GM18508 (cell line): ENCODE data around the gene SYNRG.

Experiments used
- ATAC-seq: cut with Tn5 transposase; IDR thresholded peaks from one replicate; pipeline ENCODE4 v1.9.1; 2021; ENCODE audit warnings: moderate number of reproducible peaks; ENCODE audit not compliant: insufficient read depth, unreplicated experiment

Gene SYNRG

DNA sequence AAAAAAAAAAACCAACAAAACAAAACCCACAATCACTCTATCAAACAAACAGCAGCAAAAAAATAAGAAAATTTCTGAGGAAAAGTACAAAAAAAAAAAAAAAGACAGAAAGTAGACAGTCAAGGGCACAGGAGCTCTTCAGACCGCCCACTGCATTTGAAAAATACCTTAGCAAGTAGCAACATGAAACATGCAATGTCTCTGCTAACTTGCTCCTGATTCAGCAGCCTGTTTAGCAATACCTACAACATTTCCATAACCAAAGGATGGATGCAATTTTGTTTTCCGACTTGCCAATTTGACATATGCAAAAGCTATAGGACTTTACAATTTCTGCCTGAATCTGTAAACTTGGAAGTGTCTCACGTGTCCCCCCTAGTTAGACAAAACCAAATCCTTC, 57.4 kb downstream of the SYNRG start:
- ATAC-seq: no peak

DNA sequence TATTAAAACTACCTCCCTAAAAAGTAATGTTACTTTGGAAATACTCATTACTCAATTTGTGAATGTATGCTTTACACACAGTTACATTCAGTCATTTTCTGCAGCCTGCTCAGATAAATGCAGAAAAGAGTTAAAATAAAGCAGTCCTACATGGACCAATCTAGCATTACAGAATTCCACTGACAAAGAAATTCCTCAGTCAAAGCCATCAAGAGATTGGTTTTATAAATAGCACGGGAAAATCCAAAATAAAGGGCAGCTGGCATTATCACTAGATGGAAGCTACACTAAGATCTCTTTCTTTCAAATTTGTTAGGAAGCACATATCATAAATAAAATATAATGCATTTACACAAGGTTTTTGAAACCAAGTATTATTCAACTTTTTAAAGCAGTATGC, 61.2 kb downstream of the SYNRG start:
- ATAC-seq: no peak

DNA sequence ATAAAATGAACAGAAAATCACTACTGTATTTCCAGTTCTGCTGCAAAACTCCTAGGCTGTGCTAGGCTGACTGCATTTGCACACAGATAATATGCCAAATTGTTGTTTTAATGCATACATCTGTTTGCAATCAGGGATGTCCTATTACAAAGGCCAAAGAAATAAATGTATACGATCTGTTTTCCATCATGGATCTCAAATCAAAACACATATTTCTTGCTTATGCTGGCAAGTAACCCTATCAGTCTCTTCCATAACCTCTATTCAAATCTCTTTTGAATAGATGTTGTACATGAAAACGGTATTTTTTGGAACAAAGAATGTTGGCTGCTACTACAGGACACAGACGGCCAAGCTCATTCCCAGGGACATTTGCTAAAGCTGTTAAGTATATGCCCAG, 62.9 kb downstream of the SYNRG start:
- no peak for ATAC-seq

DNA sequence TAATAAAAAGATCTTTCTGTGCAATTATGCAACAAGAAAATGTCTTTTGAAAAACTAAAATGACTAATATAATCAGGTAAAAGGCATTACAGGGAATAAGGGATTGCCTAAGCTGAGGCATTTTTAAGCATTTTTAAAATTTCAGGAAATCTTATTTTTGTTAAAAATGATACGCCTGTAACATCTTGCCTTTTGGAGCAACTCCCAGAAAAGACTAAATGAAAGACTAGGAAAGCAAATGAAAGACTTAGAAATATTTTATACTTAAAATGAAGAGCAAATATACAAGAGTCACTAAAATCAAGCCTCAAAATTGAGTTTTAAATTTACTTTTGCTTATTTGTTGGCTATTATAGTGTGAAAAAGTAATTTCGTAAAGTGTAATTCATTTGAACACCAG, 63.7 kb downstream of the SYNRG start:
- no peak for ATAC-seq

DNA sequence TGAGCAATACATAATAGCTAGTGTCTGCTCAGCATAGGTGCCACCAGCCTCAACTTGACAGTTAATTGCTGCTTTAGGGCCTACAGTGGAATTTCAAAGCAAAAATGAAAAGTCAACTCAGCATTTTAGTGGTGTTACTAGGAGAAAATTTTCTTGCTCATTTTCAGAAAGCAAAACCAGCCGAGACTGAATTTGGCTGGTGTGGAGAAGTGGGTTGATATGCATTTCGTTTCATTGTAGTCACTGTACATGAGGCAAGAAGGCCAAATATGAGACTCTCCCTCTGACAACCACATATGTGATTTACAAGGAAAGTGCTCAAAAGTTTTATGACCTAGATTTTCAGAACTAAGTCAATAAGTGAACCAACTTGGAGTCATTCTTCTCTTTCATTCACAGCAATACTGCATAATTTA, 65.6 kb downstream of the SYNRG start:
- no peak for ATAC-seq

DNA sequence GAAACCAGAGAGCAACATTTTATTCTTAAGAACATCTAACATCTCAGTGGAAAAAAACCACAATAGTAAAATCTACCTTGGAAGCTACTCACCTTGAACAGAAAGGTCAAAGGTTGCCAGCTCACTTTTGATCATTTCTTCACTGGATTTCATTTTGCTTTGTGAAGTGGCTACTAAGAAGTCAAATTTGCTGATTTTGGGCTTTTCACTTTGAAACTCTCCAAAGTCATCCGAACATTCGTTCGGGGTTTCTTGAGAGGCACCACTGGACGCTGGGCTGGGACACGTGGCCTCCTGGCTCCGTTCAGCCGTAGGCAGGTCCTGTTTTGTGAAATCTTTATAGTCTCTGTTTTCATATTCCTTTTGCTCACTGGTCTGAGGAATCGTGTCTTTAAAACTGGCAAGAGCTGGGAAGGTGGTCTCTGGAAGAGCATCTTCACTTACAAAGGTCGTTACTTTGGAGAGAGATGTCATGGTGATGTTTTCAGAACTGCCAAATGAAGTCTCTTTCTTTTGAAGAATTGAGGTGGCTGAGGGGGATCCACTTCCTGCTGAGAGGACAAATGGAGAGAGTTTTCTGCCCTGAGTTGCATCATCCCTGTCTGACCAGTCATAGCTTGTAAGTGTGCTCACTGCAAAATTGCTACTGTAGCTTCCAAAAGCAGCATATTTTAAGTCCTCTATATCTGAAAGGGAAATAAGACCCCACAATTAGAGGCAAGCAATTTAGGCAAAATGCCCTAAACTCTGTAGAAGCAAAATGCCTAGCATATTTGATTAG, 67.1 kb downstream of the SYNRG start:
- ATAC-seq: no peak

DNA sequence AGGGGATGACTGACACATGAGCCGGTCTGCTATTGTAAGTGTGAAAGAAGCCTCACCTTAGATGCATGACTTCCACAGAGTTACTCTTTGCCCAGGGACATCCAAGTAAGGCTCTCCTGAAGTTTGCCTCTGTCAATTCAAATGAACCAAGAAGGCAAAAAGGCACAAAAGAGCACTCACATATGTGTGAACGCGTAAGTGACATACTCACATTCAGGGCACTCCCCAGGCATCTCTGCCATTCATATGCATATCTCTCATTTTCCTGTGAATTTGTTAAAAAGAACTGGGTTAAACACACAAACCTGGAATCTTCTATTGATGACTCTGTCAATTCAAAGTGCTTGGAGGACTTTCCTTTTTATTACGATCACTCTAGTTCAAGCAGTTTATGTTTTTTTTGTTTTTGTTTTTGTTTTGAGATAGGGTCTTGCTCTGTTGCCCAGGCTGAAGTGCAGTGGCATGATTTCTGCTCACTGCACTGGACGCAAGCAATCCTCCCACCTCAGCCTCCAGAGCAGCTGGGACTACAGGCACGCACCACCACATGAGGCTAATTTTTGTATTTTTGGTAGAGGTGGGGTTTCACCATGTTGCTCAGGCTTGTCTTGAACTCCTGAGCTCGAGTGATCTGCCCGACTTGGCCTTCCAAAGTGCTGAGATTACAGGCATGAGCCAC, 70.1 kb downstream of the SYNRG start:
- no peak for ATAC-seq

DNA sequence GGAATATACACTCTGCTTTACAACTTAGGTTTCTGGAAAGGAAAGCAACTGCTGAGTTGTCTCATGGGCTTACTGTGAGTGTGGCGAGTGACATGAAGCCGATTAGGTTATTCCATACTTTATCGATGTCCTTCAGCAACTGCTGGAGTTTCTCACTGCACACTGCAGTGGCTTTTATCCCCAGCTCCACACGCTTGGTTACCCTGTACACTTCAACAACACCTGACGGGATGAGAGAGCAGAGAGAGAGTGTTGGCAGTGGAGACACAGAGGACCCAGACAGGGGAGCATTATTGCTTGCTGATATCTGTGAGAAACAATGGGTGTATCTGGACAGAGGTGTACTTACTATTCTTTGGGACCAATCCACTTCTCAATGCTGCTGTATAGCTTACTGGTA, 73.3 kb downstream of the SYNRG start:
- no peak for ATAC-seq

DNA sequence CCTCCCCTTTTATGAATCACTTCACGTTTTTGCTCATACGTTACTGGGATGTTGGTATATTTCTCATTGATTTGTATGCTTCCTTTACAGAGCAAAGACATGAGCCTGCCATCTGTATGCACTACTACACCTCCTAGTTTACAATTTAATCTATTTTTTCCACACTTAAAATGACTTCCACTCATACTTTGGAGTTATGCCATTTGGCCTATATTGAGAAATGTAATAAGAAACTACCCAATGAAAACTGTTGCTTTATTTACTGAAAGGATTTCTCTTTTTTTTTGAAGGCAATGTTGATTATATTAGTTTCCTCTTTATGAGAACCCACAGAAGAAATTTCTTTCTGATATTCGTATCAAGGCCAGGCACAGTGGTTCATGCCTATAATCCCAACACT, 76.5 kb downstream of the SYNRG start:
- no peak for ATAC-seq

DNA sequence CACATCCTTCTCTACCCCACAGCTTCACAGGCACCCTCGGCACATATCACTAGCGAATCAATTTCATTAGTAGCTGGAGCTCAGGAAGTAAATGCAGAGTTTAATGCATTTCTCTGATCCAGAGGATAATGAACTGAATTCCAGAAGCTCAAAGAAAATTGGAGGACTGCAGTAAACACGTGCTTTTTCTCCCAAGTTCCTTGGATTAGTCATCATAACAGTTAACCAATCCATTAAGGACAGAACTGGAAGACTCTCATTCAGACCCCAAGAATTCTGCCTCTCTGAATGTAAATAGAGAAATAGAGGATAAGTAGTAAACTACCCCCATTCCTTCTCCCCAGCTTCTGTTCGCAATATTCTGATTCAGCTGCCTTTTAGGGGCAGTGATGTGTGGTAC, 78.8 kb downstream of the SYNRG start:
- ATAC-seq: no peak

DNA sequence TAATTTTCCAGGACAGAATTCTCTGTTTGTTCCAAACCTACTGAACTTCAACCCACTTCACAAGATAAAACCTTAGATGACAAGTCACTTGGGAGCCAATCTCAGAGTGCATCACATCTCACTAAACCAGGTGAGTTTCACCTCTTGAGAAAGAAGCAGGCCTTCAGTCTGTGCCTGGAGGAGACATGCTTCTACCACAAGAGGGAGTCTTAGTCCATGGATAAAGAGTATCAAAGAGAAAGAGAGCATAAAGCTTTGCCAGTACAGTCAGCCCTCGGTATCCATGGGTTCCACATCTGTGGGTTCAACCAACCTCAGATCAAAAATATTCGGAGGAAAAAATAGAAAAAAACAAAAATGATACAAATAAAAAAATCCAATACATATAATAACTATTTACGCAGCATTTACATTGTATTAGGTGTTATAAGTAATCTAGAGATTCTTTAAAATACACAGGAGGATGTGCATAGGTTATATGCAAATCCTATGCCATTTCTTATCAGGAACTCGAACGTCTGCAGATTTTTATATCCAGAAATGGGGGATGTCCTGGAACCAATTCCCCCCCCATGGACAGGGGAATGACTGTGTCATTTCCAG, 81.9 kb downstream of the SYNRG start:
- no peak for ATAC-seq

DNA sequence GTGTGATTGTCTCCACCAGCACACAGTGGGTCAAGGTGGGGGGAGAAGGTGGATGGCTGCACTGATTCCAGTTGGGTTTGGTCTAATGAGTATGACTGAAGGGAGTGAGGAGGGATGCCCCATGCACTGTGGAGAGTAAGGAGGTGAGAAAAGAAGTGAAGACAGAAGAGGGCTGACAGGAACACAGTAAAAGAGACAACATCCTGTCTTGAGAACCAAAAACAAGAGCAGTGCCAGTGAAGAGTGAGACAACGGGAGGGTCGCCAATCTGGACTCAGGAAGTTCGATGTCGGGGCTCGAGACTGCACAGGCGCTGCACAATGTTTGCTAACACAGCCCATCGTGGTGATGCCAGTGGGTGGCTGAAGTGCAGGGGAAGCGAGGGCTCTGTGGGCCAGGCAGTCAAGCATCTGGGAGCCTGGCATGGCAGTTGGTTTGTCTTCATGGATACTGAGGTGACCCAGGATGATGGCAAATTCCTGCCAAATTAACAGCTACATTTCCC, 85.5 kb downstream of the SYNRG start:
- ATAC-seq: no peak

DNA sequence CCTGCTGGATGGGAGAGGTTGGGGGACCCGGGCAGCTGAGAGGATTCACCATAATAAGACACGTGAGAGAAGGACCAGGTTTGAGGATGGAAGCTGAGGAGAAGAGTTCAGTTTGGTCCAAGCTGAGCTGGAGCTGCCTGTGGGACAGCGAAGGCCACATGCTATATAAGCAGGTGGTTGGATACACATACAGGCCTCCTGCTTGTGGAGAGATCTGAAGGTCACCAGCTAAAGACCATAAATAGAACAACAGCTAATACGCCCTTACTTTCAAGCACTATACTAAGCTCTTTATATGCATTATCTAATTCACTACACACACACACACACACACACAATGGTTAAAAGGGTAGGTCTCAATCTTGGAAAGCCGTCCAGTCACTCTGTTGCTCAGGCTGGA, 87.4 kb downstream of the SYNRG start:
- ATAC-seq: no peak

DNA sequence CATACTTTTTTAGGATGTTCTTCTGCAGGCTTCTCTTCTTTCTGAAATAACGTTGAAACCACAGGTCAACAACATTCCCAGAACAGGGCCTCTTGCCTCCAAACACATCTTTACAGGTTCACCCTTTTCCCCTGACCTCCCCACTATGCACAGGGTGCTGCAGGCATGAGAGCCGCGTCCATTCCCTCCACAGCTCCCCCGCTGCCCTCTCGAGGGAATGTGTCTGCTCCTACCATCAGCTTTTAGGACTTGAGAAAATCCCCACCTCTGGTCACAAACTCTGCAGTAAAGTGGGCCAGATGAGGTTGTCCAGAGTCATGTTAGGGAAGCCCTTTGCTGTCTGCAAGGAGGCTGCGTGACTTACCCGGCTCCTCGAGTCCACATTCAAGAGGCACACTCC, 89.0 kb downstream of the SYNRG start:
- no peak for ATAC-seq

DNA sequence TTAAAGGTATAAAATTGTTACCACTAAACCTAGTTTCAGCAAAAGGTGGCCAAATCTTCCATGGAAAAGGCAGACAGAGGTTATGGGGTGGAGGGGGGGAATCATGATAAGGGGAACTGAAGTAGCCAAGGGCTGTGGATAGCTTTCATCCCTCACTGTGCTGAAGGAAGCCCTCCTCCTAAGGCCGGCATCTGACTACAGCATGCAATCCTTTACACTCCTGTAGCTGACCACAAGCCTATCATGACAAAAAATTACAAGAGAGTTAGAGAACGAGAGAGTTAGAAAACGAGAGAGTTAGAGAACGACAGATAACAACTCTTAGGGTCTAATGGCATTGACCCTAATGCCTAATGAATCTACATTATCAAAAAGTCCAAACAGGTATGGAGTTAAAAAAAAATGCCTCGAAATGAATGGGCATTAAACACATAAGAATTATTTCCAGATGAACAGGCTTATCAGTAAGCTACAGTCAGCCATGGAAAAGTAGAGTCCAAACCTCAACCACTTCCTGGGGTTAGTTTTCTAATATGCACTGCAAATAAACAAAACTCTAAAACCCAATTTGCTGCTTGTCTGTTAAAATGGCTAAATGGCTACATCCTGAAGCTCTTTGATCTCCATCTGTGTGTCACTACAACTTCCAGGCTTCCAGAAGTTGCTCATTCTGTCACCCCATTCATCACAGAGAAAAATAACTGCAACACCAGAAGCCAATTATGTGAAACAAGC, 89.8 kb downstream of the SYNRG start:
- no peak for ATAC-seq

DNA sequence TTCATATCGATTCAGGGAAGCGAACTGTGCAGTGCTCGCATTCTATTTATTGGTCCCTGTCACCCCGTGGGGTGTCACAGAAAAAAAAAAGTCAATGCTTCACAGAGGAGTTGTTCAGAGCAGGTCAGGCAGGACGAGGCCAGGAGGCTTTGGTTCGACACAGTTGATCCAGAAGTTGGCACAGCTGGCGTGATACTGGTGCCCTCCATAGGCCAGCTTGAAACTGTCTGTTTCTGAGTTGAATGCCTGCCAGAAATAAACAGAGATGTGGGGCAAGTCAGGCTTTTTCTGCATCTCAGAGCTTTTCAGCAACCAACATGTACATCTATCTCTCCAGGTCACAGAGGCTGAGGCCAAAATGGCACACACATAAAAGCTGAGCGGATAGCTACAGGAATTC, 90.4 kb downstream of the SYNRG start:
- no peak for ATAC-seq

DNA sequence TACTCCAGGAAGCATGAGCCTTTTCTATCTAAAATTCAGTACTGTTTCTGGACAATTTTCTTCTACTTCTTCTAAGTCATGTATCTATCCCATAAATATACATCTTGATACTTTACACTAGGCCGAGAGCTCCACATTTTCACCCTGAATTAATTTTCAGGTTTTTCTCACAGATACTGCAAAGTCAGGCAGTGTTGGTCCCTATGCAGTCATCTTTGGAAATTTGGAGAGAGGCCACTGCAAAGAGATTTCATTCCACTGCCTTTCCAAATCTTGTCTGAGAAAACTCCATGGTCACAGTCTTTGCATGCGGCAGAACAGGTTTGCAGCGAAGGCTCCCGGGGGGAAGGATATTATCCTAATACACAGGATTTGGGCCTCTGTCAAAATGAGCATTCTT, 91.3 kb downstream of the SYNRG start:
- ATAC-seq: no peak

DNA sequence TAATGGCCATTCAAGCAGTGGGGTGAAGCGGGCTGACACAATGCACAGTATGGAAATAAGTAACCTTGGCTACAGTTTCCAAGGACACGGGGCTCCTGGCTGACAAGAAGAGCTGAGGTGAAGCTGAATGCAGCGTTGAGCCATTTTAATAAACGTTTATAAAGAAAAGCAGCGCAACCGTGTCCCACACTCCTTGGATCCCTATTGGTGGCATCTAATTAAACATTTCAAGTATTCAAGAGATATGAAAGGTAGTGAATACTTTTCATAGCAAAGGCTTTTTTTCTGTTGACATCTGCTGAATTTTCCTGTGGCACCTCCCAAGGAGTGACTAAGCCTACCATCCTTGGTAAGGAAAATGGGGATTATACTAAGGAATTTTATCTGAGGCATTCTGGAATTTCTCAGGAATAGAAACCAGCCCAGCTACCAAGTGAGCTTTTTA, 93.1 kb downstream of the SYNRG start:
- ATAC-seq: no peak

DNA sequence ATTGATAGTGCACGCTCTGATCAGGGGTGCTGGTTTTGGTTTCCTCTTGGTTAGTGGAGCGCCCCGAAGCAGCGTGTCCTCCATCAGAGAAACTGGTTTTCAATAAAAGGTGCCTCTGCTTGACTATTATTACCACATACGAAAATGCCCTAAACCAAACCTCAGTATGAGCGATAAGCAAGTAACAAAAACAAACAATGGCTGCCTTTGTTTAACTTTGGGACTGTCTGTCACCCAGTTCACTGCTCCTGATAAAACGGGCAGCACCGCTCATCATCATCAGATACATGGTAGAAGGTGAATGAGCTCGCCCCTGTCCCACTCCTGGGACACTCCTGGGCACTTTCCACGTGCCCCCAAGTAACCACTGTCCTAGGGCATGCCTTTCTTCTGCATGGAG, 95.5 kb downstream of the SYNRG start:
- ATAC-seq: no peak

DNA sequence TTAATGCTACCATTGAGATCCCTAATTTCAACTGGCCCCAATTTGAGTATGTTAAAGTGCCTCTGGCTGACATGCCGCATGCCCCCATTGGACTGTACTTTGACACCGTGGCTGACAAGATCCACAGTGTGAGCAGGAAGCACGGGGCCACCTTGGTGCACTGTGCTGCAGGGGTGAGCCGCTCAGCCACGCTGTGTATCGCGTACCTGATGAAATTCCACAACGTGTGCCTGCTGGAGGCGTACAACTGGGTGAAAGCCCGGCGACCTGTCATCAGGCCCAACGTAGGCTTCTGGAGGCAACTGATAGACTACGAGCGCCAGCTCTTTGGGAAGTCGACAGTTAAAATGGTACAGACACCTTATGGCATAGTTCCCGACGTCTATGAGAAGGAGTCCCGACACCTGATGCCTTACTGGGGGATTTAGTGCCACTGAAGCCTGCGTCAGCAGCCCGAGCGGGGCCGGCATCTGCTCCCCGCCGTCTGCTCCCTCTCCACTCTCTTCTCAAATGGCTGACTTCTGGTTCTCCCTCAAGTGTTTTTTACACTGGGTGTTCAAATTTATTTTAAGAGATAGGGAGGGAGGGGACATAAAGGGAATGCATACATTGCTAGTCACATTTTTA, 96.7 kb downstream of the SYNRG start:
- ATAC-seq: no peak
